A549 treated with DMSO at 1 μM for 4 hours (cell line): Measurements from ENCODE around the gene SIX2. TPM values are rescaled to one million over a fixed set of nuclear protein-coding genes. Genes with fewer than 3 reads are reported as not detected.

Experiments
- total RNA-seq: library from RNA; stranded (reverse); fragments of 200-300 nt; extraction: Qiagen RNA extraction; gene quantifications from 5 replicates; pipeline ENCODE4 v1.2.3, GENCODE V29; 2022; ENCODE audit warnings: low read depth

SIX2 gene
- 0.16 to 0.39 TPM (median 0.21 TPM) in 5 replicates for total RNA-seq

GRCh38 chr2:45009303-45009927, at the start of gene SIX2:
SIX2 (minus strand) TSS chr2:45009452; CDS start chr2:45009110, 342 bp downstream.

Other genes starting within 250 kb of the SIX2 start
- gene SIX3, start 67.8 kb downstream of the SIX2 start, total RNA-seq = 0.17 to 0.45 TPM (median 0.34 TPM) in 5 replicates